GM21526 (cell line): ENCODE data around the gene ADCK1.
"Not testable (repeated sequence)": the region's sequence is repeated elsewhere in the genome, so short reads cannot be mapped to it uniquely, and the experiment has no call there.

Source experiments
- ATAC-seq: cut with Tn5 transposase; IDR thresholded peaks from one replicate; pipeline ENCODE4 v1.9.1; 2021; ENCODE audit warnings: moderate library complexity; ENCODE audit not compliant: unreplicated experiment, low FRiP score

ADCK1 gene

GRCh38 chr14:77892381-77892871 lies 92.5 kb downstream of the ADCK1 start:
- ATAC-seq = no peak

DNA sequence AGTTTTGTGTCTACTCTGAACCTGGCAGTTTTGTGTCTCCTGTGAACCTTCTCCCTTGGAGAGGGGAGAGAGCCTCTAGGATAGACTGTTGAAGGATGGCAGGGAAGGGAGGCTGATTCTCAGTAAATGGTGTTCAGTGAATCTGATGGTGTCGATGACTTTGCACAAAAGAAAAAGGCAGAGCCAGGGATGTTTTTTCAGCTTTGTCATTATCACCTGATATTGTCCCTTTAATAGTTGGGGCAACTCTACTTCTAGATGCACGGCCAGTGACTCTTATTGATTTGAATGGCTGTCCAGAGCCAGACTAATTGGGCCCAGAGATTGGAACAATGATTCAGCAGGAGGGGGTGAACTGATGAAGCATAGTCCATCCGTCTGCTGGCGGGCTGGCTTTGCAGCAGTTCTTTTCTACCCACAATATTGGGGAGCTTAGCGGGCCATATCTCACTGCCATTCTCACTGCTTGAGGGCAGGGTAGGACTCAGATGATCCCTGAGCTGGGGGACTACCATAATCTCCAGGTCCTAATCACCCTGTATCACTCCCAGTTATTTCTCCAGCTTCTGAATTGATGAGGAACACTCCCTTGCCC lies 93.1 kb downstream of the ADCK1 start:
- ATAC-seq = no peak

- no peak for ATAC-seq
These were observed 97.5 kb downstream of the ADCK1 start for GRCh38 chr14:77897374-77897773.

DNA sequence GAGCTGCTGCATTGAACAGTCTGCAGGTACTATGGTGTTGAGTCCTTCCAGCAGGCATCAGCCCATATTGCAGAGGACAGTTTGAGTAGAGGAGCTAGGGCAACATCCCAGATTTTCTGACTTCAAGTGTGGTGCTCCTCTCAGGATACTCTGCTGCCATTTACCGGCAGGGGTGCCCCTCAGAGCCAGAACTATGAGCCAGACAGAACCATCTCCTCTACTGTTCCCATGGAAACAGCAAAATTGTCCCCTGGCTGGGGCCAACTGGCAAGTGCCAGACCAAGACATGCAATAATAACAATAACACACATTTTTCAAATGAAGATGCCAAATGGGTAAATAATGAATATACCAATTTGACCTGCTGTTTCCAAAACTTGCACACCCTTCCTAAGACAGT lies 102.9 kb downstream of the ADCK1 start:
- ATAC-seq = no peak

- ATAC-seq = no peak
These were observed 103.3 kb downstream of the ADCK1 start for GRCh38 chr14:77903221-77903620.

- ATAC-seq = no peak
These were observed 104.2 kb downstream of the ADCK1 start for GRCh38 chr14:77903937-77904617.

DNA sequence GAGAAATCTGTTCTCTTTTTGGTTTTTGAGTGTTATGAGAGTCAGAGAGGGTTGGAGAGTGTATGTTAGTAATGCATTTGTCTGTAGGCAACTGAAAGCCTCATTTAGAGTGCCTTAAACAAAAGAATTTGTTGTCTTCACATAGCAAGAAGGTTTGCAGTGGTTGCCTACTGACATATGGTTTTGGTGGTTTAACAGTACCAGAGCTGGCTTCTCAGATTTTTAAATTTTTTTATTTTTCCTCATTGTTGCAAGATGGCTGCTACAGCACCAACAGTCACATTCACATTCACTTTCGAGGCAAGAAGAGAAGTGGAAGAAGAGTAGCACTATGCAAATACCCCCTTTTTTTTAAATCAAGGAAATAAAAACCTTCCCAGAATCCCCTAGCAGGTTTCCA lies 106.5 kb downstream of the ADCK1 start:
- ATAC-seq = no peak

DNA sequence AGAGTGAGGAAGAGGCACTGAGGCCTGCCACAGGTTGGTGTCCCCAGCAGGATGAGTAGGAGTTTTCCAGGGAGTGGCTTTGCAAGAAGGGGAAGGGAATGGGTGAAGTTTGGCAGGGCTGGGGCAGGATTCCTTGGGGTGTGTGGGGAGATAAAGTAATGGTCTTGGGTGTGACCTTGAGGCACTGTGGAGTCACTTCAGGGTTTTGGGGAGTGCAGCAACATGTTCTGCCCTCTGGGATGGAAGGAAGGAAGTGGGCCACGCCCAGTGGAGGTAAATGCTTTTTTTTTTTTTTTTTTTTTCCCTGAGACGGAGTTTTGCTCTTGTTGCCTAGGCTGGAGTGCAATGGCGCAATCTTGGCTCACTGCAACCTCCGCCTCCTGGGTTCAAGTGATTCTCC lies 108.9 kb downstream of the ADCK1 start:
- ATAC-seq = no peak

GRCh38 chr14:77909911-77910310 lies 110.0 kb downstream of the ADCK1 start:
- no peak for ATAC-seq

GRCh38 chr14:77910506-77910905 lies 110.6 kb downstream of the ADCK1 start:
- no peak for ATAC-seq

GRCh38 chr14:77911356-77911755 lies 111.4 kb downstream of the ADCK1 start:
- ATAC-seq = no peak

DNA sequence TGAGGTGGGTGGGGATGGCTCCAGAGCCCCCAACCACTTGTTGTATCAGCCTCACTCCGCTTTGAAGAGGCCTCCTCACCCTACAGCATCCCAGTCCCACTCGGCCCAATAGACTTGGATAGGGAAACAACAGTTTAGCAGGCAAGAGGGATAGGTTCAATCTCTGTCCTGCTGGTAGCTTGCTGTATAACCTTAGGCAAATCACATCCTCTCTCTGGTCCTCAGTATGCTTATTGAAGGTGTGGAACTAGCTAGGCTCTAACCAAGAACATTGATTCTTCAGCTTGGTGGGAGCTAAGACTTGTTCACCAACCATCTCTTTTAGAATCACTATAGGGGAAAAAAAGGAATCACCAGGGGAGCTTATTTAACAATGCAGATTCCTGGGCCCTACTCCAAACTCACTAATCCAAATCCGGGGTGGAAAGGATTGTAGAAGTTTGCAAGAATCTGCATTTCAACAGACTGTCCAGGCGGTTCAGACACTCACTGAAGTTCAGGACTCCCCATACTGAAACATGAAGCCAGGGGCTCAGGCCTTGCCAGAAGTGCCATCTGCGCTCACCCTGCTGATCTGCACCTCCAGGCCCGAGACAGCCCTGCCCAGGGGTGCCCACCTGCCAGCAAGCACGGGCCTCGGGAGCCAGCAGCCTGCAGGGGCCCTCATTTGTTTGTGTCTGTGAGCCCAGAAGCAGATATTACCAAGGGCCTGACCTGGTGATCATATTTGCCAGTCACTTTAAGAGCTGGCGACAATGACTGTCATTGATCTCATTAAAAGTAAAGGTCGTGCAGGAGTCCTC lies 113.0 kb downstream of the ADCK1 start:
- ATAC-seq = no peak

GRCh38 chr14:77914073-77914721 lies 114.3 kb downstream of the ADCK1 start:
- no peak for ATAC-seq

DNA sequence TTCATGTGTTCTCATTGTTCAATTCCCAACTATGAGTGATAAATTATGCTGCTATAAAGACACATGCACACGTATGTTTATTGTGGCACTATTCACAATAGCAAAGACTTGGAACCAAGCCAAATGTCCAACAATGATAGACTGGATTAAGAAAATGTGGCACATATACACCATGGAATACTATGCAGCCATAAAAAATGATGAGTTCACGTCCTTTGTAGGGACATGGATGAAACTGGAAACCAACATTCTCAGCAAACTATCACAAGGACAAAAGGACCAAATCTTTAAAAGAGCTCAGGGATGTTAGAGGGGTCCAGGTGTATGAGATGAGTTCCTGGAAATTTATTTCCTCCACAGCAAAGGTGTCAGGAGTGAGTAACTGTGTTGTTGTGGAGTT lies 115.5 kb downstream of the ADCK1 start:
- not testable (repeated sequence) for ATAC-seq

DNA sequence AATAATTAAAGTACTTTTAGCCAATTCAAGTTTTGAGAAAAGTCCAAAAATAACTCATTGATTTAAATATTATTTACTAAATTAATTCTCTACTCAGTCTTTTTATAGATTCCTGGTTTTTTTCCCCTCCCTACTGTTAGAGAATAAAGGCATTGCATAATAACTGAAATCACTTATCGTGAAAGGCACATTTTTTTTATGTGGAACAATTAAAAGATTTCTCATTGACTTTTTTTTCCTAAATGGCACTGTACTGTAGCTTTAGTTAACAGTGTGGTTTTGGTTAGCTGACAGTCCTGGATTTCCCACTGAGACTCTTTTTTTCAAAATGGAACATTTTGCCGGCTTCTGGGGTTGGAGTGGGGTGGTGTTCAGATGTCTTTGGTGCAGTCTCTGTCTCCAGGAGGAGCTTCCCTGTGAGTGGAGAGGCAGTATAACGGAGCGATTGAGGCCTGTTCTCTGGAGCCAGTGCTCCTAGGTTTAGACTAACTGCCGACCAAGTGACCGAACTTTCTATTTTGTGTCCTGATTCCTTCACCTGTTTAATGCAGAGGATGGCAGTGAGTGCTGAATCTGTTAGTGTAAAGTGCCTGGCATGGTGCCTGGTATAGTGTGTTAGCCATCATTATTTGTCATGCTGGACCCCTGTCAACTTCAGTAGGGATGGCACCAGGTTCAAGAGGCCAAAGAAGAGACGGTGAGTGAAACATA lies 117.7 kb downstream of the ADCK1 start:
- ATAC-seq = no peak

DNA sequence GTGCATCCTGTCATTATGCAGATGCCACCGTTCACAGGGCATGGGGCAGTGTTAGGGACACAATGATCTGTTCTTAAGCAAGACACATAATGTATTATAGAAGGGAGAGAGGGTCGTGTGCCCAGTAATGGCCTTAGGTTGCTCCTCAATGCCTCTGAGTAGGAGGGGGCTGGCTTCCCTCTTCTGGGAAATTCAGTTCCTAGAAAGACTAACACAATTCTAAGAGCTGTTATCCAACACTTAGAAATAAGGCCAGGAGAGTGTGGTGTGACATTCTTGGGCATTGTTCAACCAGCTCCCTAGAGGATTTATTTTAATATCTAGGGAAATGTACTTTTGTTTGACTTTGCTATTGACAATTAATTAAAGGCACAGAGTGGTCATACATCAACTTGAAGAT lies 118.5 kb downstream of the ADCK1 start:
- no peak for ATAC-seq

GRCh38 chr14:77920312-77920711 lies 120.4 kb downstream of the ADCK1 start:
- no peak for ATAC-seq

DNA sequence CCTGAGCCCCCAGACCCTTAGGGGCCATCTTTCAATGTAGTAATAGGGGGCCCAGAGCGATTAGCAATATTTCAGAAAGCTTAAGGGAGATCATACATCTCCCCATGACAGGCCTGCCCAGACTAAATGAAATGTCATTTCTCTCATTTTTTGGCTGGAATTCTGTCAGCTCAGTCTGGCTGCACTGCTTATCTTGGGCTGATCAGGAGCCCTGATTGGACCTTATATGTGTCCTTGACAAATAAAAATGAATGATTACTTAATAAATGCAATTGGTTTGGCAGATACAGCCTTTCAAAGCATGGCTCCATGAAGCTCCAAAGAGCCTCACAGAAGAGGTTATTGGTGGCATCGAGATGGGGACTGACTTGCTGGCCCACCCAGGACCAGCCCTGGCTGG lies 121.9 kb downstream of the ADCK1 start:
- no peak for ATAC-seq

- no peak for ATAC-seq
These were observed 123.4 kb downstream of the ADCK1 start for GRCh38 chr14:77923131-77923936.
